ENCODE data around the gene PPY. TPM values are rescaled to one million over a fixed set of nuclear protein-coding genes. Genes with fewer than 3 reads are reported as not detected.

Gene PPY
- total RNA-seq, 1 experiment from 2014 or later, result not detected

- Histone ChIP-seq H4K91ac (ENCODE audit: insufficient read length, low read depth, low read length) (no peak overlapping the region), H3K27me3 (ENCODE audit: insufficient read depth, low read length) (no peaks in the 10 kb centered on the region; the same call in 1 of the 2 replicates), H3K14ac (ENCODE audit: insufficient read depth, low read length) (no peak overlapping the region), H3K27ac (ENCODE audit: insufficient read length, low read depth, low read length) (no peak overlapping the region), H4K8ac (replicated peaks; ENCODE audit: insufficient read length, low read depth, low read length) (no peak overlapping the region), H4K20me1 (ENCODE audit: control insufficient read depth, insufficient read depth, insufficient read length) (no peaks in the 10 kb centered on the region), H3K9me3 (ENCODE audit: control insufficient read depth, low read depth, low read length) (no peaks in the 10 kb centered on the region), H3K79me1 (ENCODE audit: insufficient read depth, low read depth, low read length, poor library complexity, severe bottlenecking) (no peaks in the 10 kb centered on the region), H3K4me1 (ENCODE audit: insufficient read depth, low read length) (no peaks in the 10 kb centered on the region), H3K56ac (ENCODE audit: insufficient read length, low read depth, low read length) (no peak overlapping the region), H2BK120ac (ENCODE audit: low read depth, low read length, poor library complexity, severe bottlenecking) (no peak overlapping the region), H2AK5ac (ENCODE audit: insufficient read length, low read length) (no peak overlapping the region), H3K4me2 (ENCODE audit: insufficient read depth, insufficient read length, low read length) (no peak overlapping the region), H3T11ph (ENCODE audit: low read length) (no peak overlapping the region), H2BK5ac (ENCODE audit: insufficient read length, low read length) (no peak overlapping the region), H3K9ac (ENCODE audit: extremely low read depth, insufficient read length, low read length) (no peak overlapping the region), H3K4ac (ENCODE audit: low read depth, low read length) (no peak overlapping the region), H2BK12ac (ENCODE audit: insufficient read length, low read depth, low read length) (no peak overlapping the region), H3K23ac (ENCODE audit: insufficient read length, low read depth, low read length) (no peak overlapping the region), H2BK15ac (ENCODE audit: low read depth, low read length) (no peak overlapping the region), H3K79me2 (ENCODE audit: insufficient read depth, low read length) (no peaks in the 10 kb centered on the region), H3K18ac (ENCODE audit: insufficient read length, low read depth, low read length) (no peak overlapping the region), H3K23me2 (ENCODE audit: insufficient read length, low read depth, low read length, poor library complexity, severe bottlenecking) (peaks cover 2% of the 10 kb centered on the region), H4K5ac (ENCODE audit: insufficient read length, low read depth, low read length) (no peak overlapping the region), H2BK20ac (ENCODE audit: low read depth, low read length, poor library complexity, severe bottlenecking) (no peak overlapping the region), H2AFZ (ENCODE audit: low read length) (no peak overlapping the region)
- Mint-ChIP-seq H3K36me3 (ENCODE audit: insufficient read depth in 1 of 3, low read depth in 3 of 3) (no peaks in the 10 kb centered on the region), H3K4me3 (no peak overlapping the region), H3K4me1 (0 out of 4 replicates have a peak, but pooled peaks cover 0 to 2% of the 10 kb centered on the region in 2 experiments), H3K9me3 (no peaks in the 10 kb centered on the region), H3K27ac (no peak overlapping the region), H3K27me3 (ENCODE audit: low read depth) (peaks cover 51% of the 10 kb centered on the region)
- no peak for DNase-seq
- TF ChIP-seq CTCF (conservative IDR thresholded peaks at IDR 0.05), result no peak
- WGBS (ENCODE audit: extremely low coverage, insufficient read length, low lambda C conversion rate), result no CpG with 5 or more reads among the region's 9 CpGs
These were observed 34.9 kb upstream of the PPY start for GRCh38 chr17:43976963-43977837.

Data from H9 (cell line).